Activated CD4-positive, alpha-beta T cell treated with anti-CD3 and anti-CD28 coated beads, Interleukin-2, amount 10 ng/mL, durations not matched to agents 24 days and 14 days (primary cell): ENCODE measurements around the gene PKD2L2. TPM values are rescaled to one million over a fixed set of nuclear protein-coding genes. Genes with fewer than 3 reads are reported as not detected.
A peak's percentile ranks its signal among the peaks of the same experiment; 100 is the strongest.

Source experiments
- DNase-seq: peaks from one replicate; pipeline ENCODE4 v3.0.0; 2022
- H3K27ac Mint-ChIP-seq: one replicate; pipeline ENCODE4 v1.8.0; 2022; ENCODE audit warnings: mild to moderate bottlenecking, mixed read lengths
- H3K27me3 Mint-ChIP-seq: one replicate; pipeline ENCODE4 v1.8.0; 2022; ENCODE audit warnings: mixed read lengths
- H3K36me3 Mint-ChIP-seq: one replicate; pipeline ENCODE4 v1.8.0; 2022; ENCODE audit warnings: low read depth, mild to moderate bottlenecking, mixed read lengths
- H3K4me1 Mint-ChIP-seq: one replicate; pipeline ENCODE4 v1.8.0; 2021; ENCODE audit warnings: mixed read lengths
- H3K4me3 Mint-ChIP-seq: one replicate; pipeline ENCODE4 v1.8.0; 2022; ENCODE audit warnings: mild to moderate bottlenecking, moderate library complexity, mixed read lengths
- H3K9me3 Mint-ChIP-seq: one replicate; pipeline ENCODE4 v1.8.0; 2021; ENCODE audit warnings: mixed read lengths
- intact Hi-C: fragments of 100-400 bp; cut with micrococcal nuclease; formaldehyde crosslinking; loops from one replicate; pipeline ENCODE4 v1.15.1; 2023
- total RNA-seq: library from RNA; stranded (reverse); gene quantifications from 2 replicates; pipeline ENCODE4 v1.2.3, GENCODE V29; 2022

Gene PKD2L2
- total RNA-seq, 1 donor from 2014 or later = not detected

- intact Hi-C loops = no loop called here
- H3K27ac Mint-ChIP-seq = no peak overlapping the region
- no peak for DNase-seq
- H3K27me3 Mint-ChIP-seq = peaks cover 6% of the 10 kb centered on the region
- H3K36me3 Mint-ChIP-seq = no peaks in the 10 kb centered on the region
- no peaks in the 10 kb centered on the region for H3K9me3 Mint-ChIP-seq
- H3K4me3 Mint-ChIP-seq = no peak overlapping the region
- H3K4me1 Mint-ChIP-seq = peaks cover 1% of the 10 kb centered on the region
These were observed 22.5 kb upstream of the PKD2L2 start for GRCh38 chr5:137866541-137867388.

- no peak for DNase-seq
- H3K36me3 Mint-ChIP-seq = no peaks in the 10 kb centered on the region
- no peaks in the 10 kb centered on the region for H3K9me3 Mint-ChIP-seq
- H3K4me3 Mint-ChIP-seq = no peak within 1 kb of the TSS
- H3K27ac Mint-ChIP-seq = no peak within 1 kb of the TSS
- intact Hi-C loops = no loop called here
- H3K27me3 Mint-ChIP-seq = peaks cover 10% of the 10 kb centered on the region
- H3K4me1 Mint-ChIP-seq = no peaks in the 10 kb centered on the region
These were observed 21.6 kb upstream of the PKD2L2 start, which contains the start of gene MYOT for GRCh38 chr5:137867664-137868063. Gene MYOT (plus strand): TSS chr5:137867860. CDS start chr5:137870652, 2,792 bp downstream.

- Mint-ChIP-seq H3K36me3 (no peaks in the 10 kb centered on the region), H3K27me3 (peaks cover 9% of the 10 kb centered on the region), H3K9me3 (no peaks in the 10 kb centered on the region), H3K27ac (no peak overlapping the region), H3K4me3 (no peak overlapping the region), H3K4me1 (no peaks in the 10 kb centered on the region)
- DNase-seq = no peak
- intact Hi-C loops = no loop called here
These were observed 18.5 kb upstream of the PKD2L2 start for GRCh38 chr5:137870647-137871339.

GRCh38 chr5:137871571-137871970 lies 17.7 kb upstream of the PKD2L2 start:
- no peaks in the 10 kb centered on the region for H3K36me3 Mint-ChIP-seq
- no peak overlapping the region for H3K27ac Mint-ChIP-seq
- no peaks in the 10 kb centered on the region for H3K9me3 Mint-ChIP-seq
- DNase-seq = no peak
- no peak overlapping the region for H3K4me3 Mint-ChIP-seq
- H3K4me1 Mint-ChIP-seq = no peaks in the 10 kb centered on the region
- intact Hi-C loops = no loop called here
- peaks cover 9% of the 10 kb centered on the region for H3K27me3 Mint-ChIP-seq

- intact Hi-C loops = no loop called here
- Mint-ChIP-seq H3K4me1 (no peaks in the 10 kb centered on the region), H3K27ac (no peak overlapping the region), H3K4me3 (no peak overlapping the region), H3K9me3 (no peaks in the 10 kb centered on the region), H3K36me3 (no peaks in the 10 kb centered on the region), H3K27me3 (peaks cover 9% of the 10 kb centered on the region)
- DNase-seq = no peak
These were observed 16.8 kb upstream of the PKD2L2 start for GRCh38 chr5:137872466-137872865.

- Mint-ChIP-seq H3K36me3 (no peaks in the 10 kb centered on the region), H3K27me3 (peaks cover 6% of the 10 kb centered on the region), H3K9me3 (no peaks in the 10 kb centered on the region), H3K27ac (no peak overlapping the region), H3K4me1 (no peaks in the 10 kb centered on the region), H3K4me3 (no peak overlapping the region)
- no peak for DNase-seq
- intact Hi-C loops = no loop called here
These were observed 13.2 kb upstream of the PKD2L2 start for GRCh38 chr5:137876101-137876500.

- no peaks in the 10 kb centered on the region for H3K4me1 Mint-ChIP-seq
- no peaks in the 10 kb centered on the region for H3K9me3 Mint-ChIP-seq
- no peak overlapping the region for H3K4me3 Mint-ChIP-seq
- intact Hi-C loops = no loop called here
- H3K36me3 Mint-ChIP-seq = no peaks in the 10 kb centered on the region
- peaks cover 2% of the 10 kb centered on the region for H3K27me3 Mint-ChIP-seq
- DNase-seq = no peak
- H3K27ac Mint-ChIP-seq = no peak overlapping the region
These were observed 8.9 kb upstream of the PKD2L2 start for GRCh38 chr5:137880313-137880712.

- H3K9me3 Mint-ChIP-seq = peaks cover 5% of the 10 kb centered on the region
- intact Hi-C loops = loop anchor here (2.0 to 5.0 kb wide), 3 partner anchors 109 to 145 kb away; partner anchors contain the start of genes FAM13B and HNRNPA0
These were observed 1.4 kb upstream of the PKD2L2 start for GRCh38 chr5:137887831-137888230.

GRCh38 chr5:137888466-137888862 lies 793 bp upstream of the PKD2L2 start:
- H3K4me1 Mint-ChIP-seq = peaks cover 15% of the 10 kb centered on the region
- peaks cover 5% of the 10 kb centered on the region for H3K9me3 Mint-ChIP-seq
- peak overlapping the region; percentile 90 for H3K27ac Mint-ChIP-seq
- H3K4me3 Mint-ChIP-seq = peak overlapping the region; percentile 88
- H3K36me3 Mint-ChIP-seq = no peaks in the 10 kb centered on the region
- no peak for DNase-seq
- H3K27me3 Mint-ChIP-seq = peaks cover 4% of the 10 kb centered on the region
- intact Hi-C loops = loop anchor here (2.0 to 5.0 kb wide), 3 partner anchors 109 to 144 kb away; partner anchors contain the start of genes FAM13B and HNRNPA0

More at GRCh38 chr5:137887831-137888230, 1.4 kb upstream of the PKD2L2 start:
- Mint-ChIP-seq H3K36me3 (no peaks in the 10 kb centered on the region), H3K27me3 (peaks cover 4% of the 10 kb centered on the region), H3K27ac (no peak overlapping the region), H3K4me3 (no peak overlapping the region), H3K4me1 (peaks cover 15% of the 10 kb centered on the region)
- no peak for DNase-seq

GRCh38 chr5:137890845-137891244 lies 1.6 kb downstream of the PKD2L2 start:
- Mint-ChIP-seq H3K27ac (no peak overlapping the region), H3K4me3 (no peak overlapping the region), H3K4me1 (peaks cover 15% of the 10 kb centered on the region), H3K9me3 (peaks cover 5% of the 10 kb centered on the region), H3K36me3 (no peaks in the 10 kb centered on the region), H3K27me3 (peaks cover 4% of the 10 kb centered on the region)
- DNase-seq = no peak
- intact Hi-C loops = no loop called here

- no peak overlapping the region for H3K27ac Mint-ChIP-seq
- H3K4me3 Mint-ChIP-seq = no peak overlapping the region
- no peaks in the 10 kb centered on the region for H3K36me3 Mint-ChIP-seq
- peaks cover 4% of the 10 kb centered on the region for H3K27me3 Mint-ChIP-seq
- intact Hi-C loops = no loop called here
- H3K9me3 Mint-ChIP-seq = peaks cover 5% of the 10 kb centered on the region
- DNase-seq = no peak
- H3K4me1 Mint-ChIP-seq = peaks cover 13% of the 10 kb centered on the region
These were observed 2.6 kb downstream of the PKD2L2 start for GRCh38 chr5:137891849-137892248.

- Mint-ChIP-seq H3K9me3 (peaks cover 3% of the 10 kb centered on the region), H3K4me1 (peaks cover 2% of the 10 kb centered on the region), H3K4me3 (no peak overlapping the region), H3K27me3 (peaks cover 4% of the 10 kb centered on the region), H3K27ac (no peak overlapping the region), H3K36me3 (no peaks in the 10 kb centered on the region)
- intact Hi-C loops = no loop called here
- no peak for DNase-seq
These were observed 5.3 kb downstream of the PKD2L2 start for GRCh38 chr5:137894586-137894985.

- Mint-ChIP-seq H3K9me3 (no peaks in the 10 kb centered on the region), H3K36me3 (no peaks in the 10 kb centered on the region), H3K4me3 (no peak overlapping the region), H3K27me3 (no peaks in the 10 kb centered on the region), H3K27ac (no peak overlapping the region), H3K4me1 (no peaks in the 10 kb centered on the region)
- intact Hi-C loops = no loop called here
- DNase-seq = no peak
These were observed 7.3 kb downstream of the PKD2L2 start for GRCh38 chr5:137896560-137896959.

- Mint-ChIP-seq H3K4me1 (no peaks in the 10 kb centered on the region), H3K9me3 (no peaks in the 10 kb centered on the region), H3K36me3 (no peaks in the 10 kb centered on the region), H3K27ac (no peak overlapping the region), H3K27me3 (peaks cover 5% of the 10 kb centered on the region), H3K4me3 (no peak overlapping the region)
- DNase-seq = no peak
- intact Hi-C loops = no loop called here
These were observed 10.2 kb downstream of the PKD2L2 start for GRCh38 chr5:137899493-137899892.
